Mammary epithelial cell (primary cell): ENCODE measurements around the gene SHH.

Experiments
- CTCF ChIP-seq, 2 donors: IDR thresholded peaks in 1 of 2; conservative IDR thresholded peaks in 1 of 2; 2 replicates each; pipeline ENCODE4 v1.5.1; 2011 to 2012; ENCODE audit warnings: inconsistent platforms in 2 of 2, low read length in 2 of 2, mild to moderate bottlenecking in 2 of 2, control low read depth in 1 of 2, low read depth in 1 of 2; ENCODE audit not compliant: insufficient read depth in 1 of 2; ENCODE audit errors: extremely low read depth in 1 of 2
- EZH2 ChIP-seq: IDR thresholded peaks from 2 replicates; pipeline ENCODE4 v1.6.1; 2012; ENCODE audit warnings: low read length, inconsistent platforms, borderline replicate concordance

- TF ChIP-seq CTCF (conservative IDR thresholded peaks at IDR 0.05 in 1 of 2, IDR thresholded peaks at IDR 0.05 in 1 of 2; ENCODE audit: extremely low read depth in 1 of 2, insufficient read depth in 1 of 2, low read depth in 1 of 2, low read length in 2 of 2) (no peak), EZH2 (no peak)
Measured at GRCh38 chr7:155791836-155792235, 20.4 kb downstream of the SHH start.
